HepG2 (cell line): ENCODE results near the gene ZBTB14. TPM values are rescaled to one million over a fixed set of nuclear protein-coding genes. Genes with fewer than 3 reads are reported as not detected.

Experiments
- ARID4A ChIP-seq: sonication (generic); formaldehyde crosslinking; IDR thresholded peaks from 2 replicates; pipeline ENCODE4 v1.5.0; 2020; ENCODE audit warnings: mild to moderate bottlenecking, missing genetic modification reagents, borderline replicate concordance
- CAMTA2 ChIP-seq: sonication (generic); formaldehyde crosslinking; IDR thresholded peaks from 2 replicates; pipeline ENCODE4 v1.4.0; 2020; ENCODE audit warnings: mild to moderate bottlenecking, missing genetic modification reagents, borderline replicate concordance
- GLI4 ChIP-seq: sonication (generic); formaldehyde crosslinking; IDR thresholded peaks from 2 replicates; pipeline ENCODE4 v1.5.1; 2020; ENCODE audit warnings: missing genetic modification reagents, mild to moderate bottlenecking, moderate library complexity, borderline replicate concordance
- MZF1 ChIP-seq: sonication (generic); formaldehyde crosslinking; IDR thresholded peaks from 2 replicates; pipeline ENCODE4 v1.8.1; 2023; ENCODE audit warnings: mild to moderate bottlenecking, missing genetic modification reagents, borderline replicate concordance
- NR2C2 ChIP-seq: sonication (generic); formaldehyde crosslinking; IDR thresholded peaks from 2 replicates; pipeline ENCODE4 v1.4.0; 2020; ENCODE audit warnings: missing genetic modification reagents, mild to moderate bottlenecking, moderate library complexity, borderline replicate concordance
- SATB2 ChIP-seq: sonication (generic); formaldehyde crosslinking; IDR thresholded peaks from 2 replicates; pipeline ENCODE4 v1.5.0; 2020; ENCODE audit warnings: missing genetic modification reagents
- ZNF10 ChIP-seq: sonication (generic); formaldehyde crosslinking; IDR thresholded peaks from 2 replicates; pipeline ENCODE4 v1.4.0; 2020; ENCODE audit warnings: mild to moderate bottlenecking, low read depth, missing genetic modification reagents, borderline replicate concordance
- ZNF335 ChIP-seq: sonication (generic); formaldehyde crosslinking; IDR thresholded peaks from 2 replicates; pipeline ENCODE4 v1.4.0; 2020; ENCODE audit warnings: missing genetic modification reagents
- ZNF549 ChIP-seq: sonication (generic); formaldehyde crosslinking; IDR thresholded peaks from 2 replicates; pipeline ENCODE4 v1.5.0; 2020; ENCODE audit warnings: missing genetic modification reagents
- ZNF749 ChIP-seq: sonication (generic); formaldehyde crosslinking; IDR thresholded peaks from 2 replicates; pipeline ENCODE4 v1.8.0; 2022; ENCODE audit warnings: mild to moderate bottlenecking, missing genetic modification reagents, moderate library complexity, borderline replicate concordance
- polyA plus RNA-seq, 8 experiments: library from polyadenylated mRNA; depleted of rRNA in 3 of 8; stranded (reverse) in 7 of 8; unstranded in 1 of 8; fragments of >200 nt; fragmentation: Illumina TruSeq in 4 of 8; extraction: Trizol in 4 of 8; gene quantifications; 2 replicates each; pipeline versions ENCODE4 v1.2.1 to v1.2.3, GENCODE V29; 2011 to 2016; ENCODE audit warnings: low read depth in 4 of 8, missing spikeins in 1 of 8, mixed read lengths in 1 of 8; ENCODE audit not compliant: insufficient read depth in 1 of 8
- total RNA-seq, 5 experiments: library from RNA; depleted of rRNA; stranded (reverse); fragments of >200 nt; fragmentation: Illumina TruSeq; extraction: Trizol; gene quantifications; 2 replicates each; pipeline ENCODE4 v1.2.3, GENCODE V29; 2016; ENCODE audit warnings: low read depth in 1 of 5
- TF ChIP-seq, protein P1 (sequence below): IDR thresholded peaks from 2 replicates; pipeline ENCODE4 v1.6.1; 2016; ENCODE audit warnings: control low read depth
- TF ChIP-seq, protein P2 (sequence below): sonication (generic); formaldehyde crosslinking; IDR thresholded peaks from 2 replicates; pipeline ENCODE4 v1.4.0; 2020; ENCODE audit warnings: missing genetic modification reagents, borderline replicate concordance
- TF ChIP-seq, protein P3 (sequence below): sonication (generic); formaldehyde crosslinking; IDR thresholded peaks from 2 replicates; pipeline ENCODE4 v1.4.0; 2020; ENCODE audit warnings: mild to moderate bottlenecking, missing genetic modification reagents
- TF ChIP-seq, protein P4 (sequence below): IDR thresholded peaks from 2 replicates; pipeline ENCODE4 v1.6.1; 2018; ENCODE audit warnings: missing genetic modification reagents, mild to moderate bottlenecking, missing compliant biosample characterization

Gene ZBTB14
- total and polyA plus RNA-seq, 2 of the 13 experiments (the other 11 are each of a cell fraction or from before 2014, with no cell fraction given) = 8.0 to 14.4 TPM

- TF ChIP-seq CAMTA2 (CRISPR knock-in tag) (no peak), ZNF10 (no peak), ARID4A (CRISPR knock-in tag) (no peak), ZNF335 (CRISPR knock-in tag) (no peak), MZF1 (CRISPR knock-in tag) (no peak), ZNF549 (CRISPR knock-in tag) (no peak), SATB2 (CRISPR knock-in tag) (no peak), ZNF749 (CRISPR knock-in tag) (no peak), GLI4 (CRISPR knock-in tag) (no peak), NR2C2 (no peak)
- TF ChIP-seq, protein P1, sequence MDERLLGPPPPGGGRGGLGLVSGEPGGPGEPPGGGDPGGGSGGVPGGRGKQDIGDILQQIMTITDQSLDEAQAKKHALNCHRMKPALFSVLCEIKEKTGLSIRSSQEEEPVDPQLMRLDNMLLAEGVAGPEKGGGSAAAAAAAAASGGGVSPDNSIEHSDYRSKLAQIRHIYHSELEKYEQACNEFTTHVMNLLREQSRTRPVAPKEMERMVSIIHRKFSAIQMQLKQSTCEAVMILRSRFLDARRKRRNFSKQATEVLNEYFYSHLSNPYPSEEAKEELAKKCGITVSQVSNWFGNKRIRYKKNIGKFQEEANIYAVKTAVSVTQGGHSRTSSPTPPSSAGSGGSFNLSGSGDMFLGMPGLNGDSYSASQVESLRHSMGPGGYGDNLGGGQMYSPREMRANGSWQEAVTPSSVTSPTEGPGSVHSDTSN (CRISPR knock-in tag) = no peak
- TF ChIP-seq, protein P2, sequence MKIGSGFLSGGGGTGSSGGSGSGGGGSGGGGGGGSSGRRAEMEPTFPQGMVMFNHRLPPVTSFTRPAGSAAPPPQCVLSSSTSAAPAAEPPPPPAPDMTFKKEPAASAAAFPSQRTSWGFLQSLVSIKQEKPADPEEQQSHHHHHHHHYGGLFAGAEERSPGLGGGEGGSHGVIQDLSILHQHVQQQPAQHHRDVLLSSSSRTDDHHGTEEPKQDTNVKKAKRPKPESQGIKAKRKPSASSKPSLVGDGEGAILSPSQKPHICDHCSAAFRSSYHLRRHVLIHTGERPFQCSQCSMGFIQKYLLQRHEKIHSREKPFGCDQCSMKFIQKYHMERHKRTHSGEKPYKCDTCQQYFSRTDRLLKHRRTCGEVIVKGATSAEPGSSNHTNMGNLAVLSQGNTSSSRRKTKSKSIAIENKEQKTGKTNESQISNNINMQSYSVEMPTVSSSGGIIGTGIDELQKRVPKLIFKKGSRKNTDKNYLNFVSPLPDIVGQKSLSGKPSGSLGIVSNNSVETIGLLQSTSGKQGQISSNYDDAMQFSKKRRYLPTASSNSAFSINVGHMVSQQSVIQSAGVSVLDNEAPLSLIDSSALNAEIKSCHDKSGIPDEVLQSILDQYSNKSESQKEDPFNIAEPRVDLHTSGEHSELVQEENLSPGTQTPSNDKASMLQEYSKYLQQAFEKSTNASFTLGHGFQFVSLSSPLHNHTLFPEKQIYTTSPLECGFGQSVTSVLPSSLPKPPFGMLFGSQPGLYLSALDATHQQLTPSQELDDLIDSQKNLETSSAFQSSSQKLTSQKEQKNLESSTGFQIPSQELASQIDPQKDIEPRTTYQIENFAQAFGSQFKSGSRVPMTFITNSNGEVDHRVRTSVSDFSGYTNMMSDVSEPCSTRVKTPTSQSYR (CRISPR knock-in tag) = peak; percentile 16; the same call in 1 of the 2 replicates
- TF ChIP-seq, protein P3, sequence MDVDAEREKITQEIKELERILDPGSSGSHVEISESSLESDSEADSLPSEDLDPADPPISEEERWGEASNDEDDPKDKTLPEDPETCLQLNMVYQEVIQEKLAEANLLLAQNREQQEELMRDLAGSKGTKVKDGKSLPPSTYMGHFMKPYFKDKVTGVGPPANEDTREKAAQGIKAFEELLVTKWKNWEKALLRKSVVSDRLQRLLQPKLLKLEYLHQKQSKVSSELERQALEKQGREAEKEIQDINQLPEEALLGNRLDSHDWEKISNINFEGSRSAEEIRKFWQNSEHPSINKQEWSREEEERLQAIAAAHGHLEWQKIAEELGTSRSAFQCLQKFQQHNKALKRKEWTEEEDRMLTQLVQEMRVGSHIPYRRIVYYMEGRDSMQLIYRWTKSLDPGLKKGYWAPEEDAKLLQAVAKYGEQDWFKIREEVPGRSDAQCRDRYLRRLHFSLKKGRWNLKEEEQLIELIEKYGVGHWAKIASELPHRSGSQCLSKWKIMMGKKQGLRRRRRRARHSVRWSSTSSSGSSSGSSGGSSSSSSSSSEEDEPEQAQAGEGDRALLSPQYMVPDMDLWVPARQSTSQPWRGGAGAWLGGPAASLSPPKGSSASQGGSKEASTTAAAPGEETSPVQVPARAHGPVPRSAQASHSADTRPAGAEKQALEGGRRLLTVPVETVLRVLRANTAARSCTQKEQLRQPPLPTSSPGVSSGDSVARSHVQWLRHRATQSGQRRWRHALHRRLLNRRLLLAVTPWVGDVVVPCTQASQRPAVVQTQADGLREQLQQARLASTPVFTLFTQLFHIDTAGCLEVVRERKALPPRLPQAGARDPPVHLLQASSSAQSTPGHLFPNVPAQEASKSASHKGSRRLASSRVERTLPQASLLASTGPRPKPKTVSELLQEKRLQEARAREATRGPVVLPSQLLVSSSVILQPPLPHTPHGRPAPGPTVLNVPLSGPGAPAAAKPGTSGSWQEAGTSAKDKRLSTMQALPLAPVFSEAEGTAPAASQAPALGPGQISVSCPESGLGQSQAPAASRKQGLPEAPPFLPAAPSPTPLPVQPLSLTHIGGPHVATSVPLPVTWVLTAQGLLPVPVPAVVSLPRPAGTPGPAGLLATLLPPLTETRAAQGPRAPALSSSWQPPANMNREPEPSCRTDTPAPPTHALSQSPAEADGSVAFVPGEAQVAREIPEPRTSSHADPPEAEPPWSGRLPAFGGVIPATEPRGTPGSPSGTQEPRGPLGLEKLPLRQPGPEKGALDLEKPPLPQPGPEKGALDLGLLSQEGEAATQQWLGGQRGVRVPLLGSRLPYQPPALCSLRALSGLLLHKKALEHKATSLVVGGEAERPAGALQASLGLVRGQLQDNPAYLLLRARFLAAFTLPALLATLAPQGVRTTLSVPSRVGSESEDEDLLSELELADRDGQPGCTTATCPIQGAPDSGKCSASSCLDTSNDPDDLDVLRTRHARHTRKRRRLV (CRISPR knock-in tag) = no peak
- TF ChIP-seq, protein P4, sequence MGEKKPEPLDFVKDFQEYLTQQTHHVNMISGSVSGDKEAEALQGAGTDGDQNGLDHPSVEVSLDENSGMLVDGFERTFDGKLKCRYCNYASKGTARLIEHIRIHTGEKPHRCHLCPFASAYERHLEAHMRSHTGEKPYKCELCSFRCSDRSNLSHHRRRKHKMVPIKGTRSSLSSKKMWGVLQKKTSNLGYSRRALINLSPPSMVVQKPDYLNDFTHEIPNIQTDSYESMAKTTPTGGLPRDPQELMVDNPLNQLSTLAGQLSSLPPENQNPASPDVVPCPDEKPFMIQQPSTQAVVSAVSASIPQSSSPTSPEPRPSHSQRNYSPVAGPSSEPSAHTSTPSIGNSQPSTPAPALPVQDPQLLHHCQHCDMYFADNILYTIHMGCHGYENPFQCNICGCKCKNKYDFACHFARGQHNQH = no peak; the same call in 1 of the 2 replicates
These were observed 1.3 kb upstream of the ZBTB14 start (continued) for GRCh38 chr18:5296706-5297320.
